ENCODE measurements around the gene SLC9A9.

DNA sequence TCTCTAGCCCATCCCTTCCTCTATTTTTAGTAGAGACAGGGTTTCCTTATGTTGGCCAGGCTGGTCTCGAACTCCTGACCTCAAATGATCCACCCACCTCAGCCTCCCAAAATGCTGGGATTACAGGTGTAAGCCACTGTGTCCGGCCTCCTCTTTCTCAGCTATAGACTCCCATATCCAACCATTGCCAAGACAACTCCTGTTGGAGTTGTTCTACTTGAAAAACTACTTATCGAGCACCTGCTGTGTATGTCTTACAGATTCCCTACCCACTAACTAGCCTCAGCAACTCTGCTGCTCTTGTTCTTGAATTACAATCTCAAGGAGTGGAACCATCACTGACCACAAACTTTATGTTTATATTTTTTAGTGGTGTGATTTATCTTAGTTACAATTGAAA lies 186.6 kb downstream of the SLC9A9 start:
- no peak for TF ChIP-seq CTCF (IDR thresholded peaks at IDR 0.05; ENCODE audit: low read depth, low read length, missing input control)
- no peak for TF ChIP-seq ATF3 (IDR thresholded peaks at IDR 0.05)
- no peak for TF ChIP-seq EGR1 (IDR thresholded peaks at IDR 0.05; ENCODE audit: low read depth in 2 of 2)
- no peak for TF ChIP-seq RAD21 (IDR thresholded peaks at IDR 0.05)
- no peak for TF ChIP-seq JUND (IDR thresholded peaks at IDR 0.05)
- no peak for TF ChIP-seq REST (IDR thresholded peaks at IDR 0.05)
- TF ChIP-seq TAF1 (conservative IDR thresholded peaks at IDR 0.05): no peak
- TF ChIP-seq, protein P1, sequence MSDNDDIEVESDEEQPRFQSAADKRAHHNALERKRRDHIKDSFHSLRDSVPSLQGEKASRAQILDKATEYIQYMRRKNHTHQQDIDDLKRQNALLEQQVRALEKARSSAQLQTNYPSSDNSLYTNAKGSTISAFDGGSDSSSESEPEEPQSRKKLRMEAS (IDR thresholded peaks at IDR 0.05): no peak
- TF ChIP-seq RXRA (IDR thresholded peaks at IDR 0.05): no peak
- no peak for TF ChIP-seq ZBTB33 (IDR thresholded peaks at IDR 0.05)
- no peak for TF ChIP-seq SP1 (IDR thresholded peaks at IDR 0.05)
